ENCODE measurements around the gene CHTF18. TPM values are rescaled to one million over a fixed set of nuclear protein-coding genes. Genes with fewer than 3 reads are reported as not detected.

Gene CHTF18
- polyA plus RNA-seq, 2 donors: 14.8 to 28.9 TPM

DNA sequence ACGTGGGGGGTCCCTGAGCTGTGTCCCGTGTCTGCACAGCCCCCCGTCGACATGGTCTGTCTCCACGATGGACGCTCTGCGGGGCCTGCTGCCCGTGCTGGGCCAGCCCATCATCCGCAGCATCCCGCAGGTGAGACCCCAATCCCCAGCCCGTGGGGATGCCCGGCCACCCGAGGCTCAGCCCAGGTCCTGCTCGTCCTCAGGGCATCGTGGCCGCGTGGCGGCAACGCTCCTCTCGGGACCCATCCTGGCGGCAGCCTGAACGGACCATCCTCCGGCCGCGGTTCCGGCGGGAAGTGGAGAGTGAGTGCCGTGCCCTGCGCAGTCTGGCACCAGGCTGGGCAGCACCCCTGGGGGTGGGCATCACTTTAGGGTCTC is 22.9 kb upstream of the CHTF18 start:
- Histone ChIP-seq H3K4me1 (ENCODE audit: control insufficient read depth in 2 of 2, insufficient read depth in 2 of 2, low read length in 1 of 2) (peaks cover 2 to 6% of the 10 kb centered on the region in 2 donors), H3K27me3 (ENCODE audit: control insufficient read depth in 1 of 2, insufficient read depth in 2 of 2, low read length in 2 of 2) (no peaks in the 10 kb centered on the region), H3K9me3 (ENCODE audit: control insufficient read depth in 2 of 2, insufficient read depth in 1 of 2, low read depth in 1 of 2, low read length in 1 of 2) (no peaks in the 10 kb centered on the region), H3K27ac (ENCODE audit: low read depth in 2 of 2, low read length in 1 of 2) (no peak overlapping the region), H3K4me3 (ENCODE audit: low read depth in 1 of 2, low read length in 2 of 2) (no peak overlapping the region), H3K36me3 (ENCODE audit: control insufficient read depth in 2 of 2, insufficient read depth in 2 of 2, low read length in 1 of 2) (no peaks in the 10 kb centered on the region)
- WGBS, 2 donors: 86 to 93% methylated on average over 28 to 29 of the region's 29 CpGs

DNA sequence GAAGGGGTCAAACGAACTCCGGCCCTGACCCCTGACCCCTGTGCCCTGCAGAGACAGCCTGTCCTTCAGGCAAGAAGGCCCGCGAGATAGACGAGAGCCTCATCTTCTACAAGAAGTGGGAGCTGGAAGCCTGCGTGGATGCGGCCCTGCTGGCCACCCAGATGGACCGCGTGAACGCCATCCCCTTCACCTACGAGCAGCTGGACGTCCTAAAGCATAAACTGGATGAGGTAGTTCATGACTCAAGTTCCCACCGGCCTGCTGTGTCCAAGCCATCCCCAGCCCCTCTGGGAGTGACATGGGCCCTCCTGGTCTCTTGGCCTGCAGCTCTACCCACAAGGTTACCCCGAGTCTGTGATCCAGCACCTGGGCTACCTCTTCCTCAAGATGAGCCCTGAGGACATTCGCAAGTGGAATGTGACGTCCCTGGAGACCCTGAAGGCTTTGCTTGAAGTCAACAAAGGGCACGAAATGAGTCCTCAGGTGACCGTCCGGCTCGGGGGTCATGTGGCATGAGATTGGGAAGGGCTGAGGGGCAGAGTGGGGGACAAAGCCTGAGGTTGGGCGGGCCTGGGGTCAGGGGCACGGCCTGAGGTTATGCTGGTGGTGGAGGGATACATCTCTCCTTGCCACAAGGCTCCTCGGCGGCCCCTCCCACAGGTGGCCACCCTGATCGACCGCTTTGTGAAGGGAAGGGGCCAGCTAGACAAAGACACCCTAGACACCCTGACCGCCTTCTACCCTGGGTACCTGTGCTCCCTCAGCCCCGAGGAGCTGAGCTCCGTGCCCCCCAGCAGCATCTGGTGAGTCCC is 22.2 kb upstream of the CHTF18 start:
- Histone ChIP-seq H3K4me1 (ENCODE audit: control insufficient read depth in 2 of 2, insufficient read depth in 2 of 2, low read length in 1 of 2) (peaks cover 2 to 6% of the 10 kb centered on the region in 2 donors), H3K27me3 (ENCODE audit: control insufficient read depth in 1 of 2, insufficient read depth in 2 of 2, low read length in 2 of 2) (no peaks in the 10 kb centered on the region), H3K4me3 (ENCODE audit: low read depth in 1 of 2, low read length in 2 of 2) (no peak overlapping the region), H3K27ac (ENCODE audit: low read depth in 2 of 2, low read length in 1 of 2) (no peak overlapping the region), H3K36me3 (ENCODE audit: control insufficient read depth in 2 of 2, insufficient read depth in 2 of 2, low read length in 1 of 2) (no peaks in the 10 kb centered on the region), H3K9me3 (ENCODE audit: control insufficient read depth in 2 of 2, insufficient read depth in 1 of 2, low read depth in 1 of 2, low read length in 1 of 2) (no peaks in the 10 kb centered on the region)
- WGBS, 2 donors: 78 to 81% methylated on average over 28 to 29 of the region's 29 CpGs

DNA sequence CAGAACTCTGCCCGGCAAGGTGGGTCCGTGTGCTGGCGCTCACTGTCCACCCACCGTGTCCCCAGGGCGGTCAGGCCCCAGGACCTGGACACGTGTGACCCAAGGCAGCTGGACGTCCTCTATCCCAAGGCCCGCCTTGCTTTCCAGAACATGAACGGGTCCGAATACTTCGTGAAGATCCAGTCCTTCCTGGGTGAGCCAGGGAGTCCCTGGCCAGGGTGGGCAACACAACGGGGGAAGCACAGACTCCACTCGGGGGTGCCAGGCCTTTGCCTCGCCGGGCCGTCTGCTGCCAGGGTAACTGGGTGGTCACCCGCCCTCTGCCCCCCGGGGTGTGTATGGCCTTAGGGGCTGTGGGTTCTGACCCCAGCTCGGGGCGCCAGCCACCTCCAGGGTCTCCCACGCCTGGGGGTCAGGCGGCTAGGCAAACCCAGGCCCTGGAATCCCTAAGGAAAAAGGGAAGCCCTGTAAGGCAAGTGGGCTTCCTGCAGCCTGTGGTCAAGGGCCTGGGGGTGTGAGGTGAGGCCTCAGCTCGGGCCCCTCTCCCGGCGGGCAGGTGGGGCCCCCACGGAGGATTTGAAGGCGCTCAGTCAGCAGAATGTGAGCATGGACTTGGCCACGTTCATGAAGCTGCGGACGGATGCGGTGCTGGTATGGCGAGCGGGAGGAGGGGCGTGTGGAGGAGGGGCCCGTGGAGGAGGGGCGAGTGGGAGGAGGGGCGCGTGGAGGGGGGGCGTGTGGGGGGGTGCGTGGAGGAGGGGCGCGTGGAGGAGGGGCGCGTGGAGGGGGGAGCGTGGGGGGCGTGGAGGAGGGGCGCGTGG is 21.4 kb upstream of the CHTF18 start:
- H3K9me3 ChIP-seq (ENCODE audit: control insufficient read depth in 2 of 2, insufficient read depth in 1 of 2, low read depth in 1 of 2, low read length in 1 of 2): no peaks in the 10 kb centered on the region
- H3K27ac ChIP-seq (ENCODE audit: low read depth in 2 of 2, low read length in 1 of 2): no peak overlapping the region
- no peaks in the 10 kb centered on the region for H3K27me3 ChIP-seq (ENCODE audit: control insufficient read depth in 1 of 2, insufficient read depth in 2 of 2, low read length in 2 of 2)
- H3K4me3 ChIP-seq (ENCODE audit: low read depth in 1 of 2, low read length in 2 of 2): no peak overlapping the region
- H3K4me1 ChIP-seq (ENCODE audit: control insufficient read depth in 2 of 2, insufficient read depth in 2 of 2, low read length in 1 of 2): peaks cover 2 to 5% of the 10 kb centered on the region in 2 donors
- no peaks in the 10 kb centered on the region for H3K36me3 ChIP-seq (ENCODE audit: control insufficient read depth in 2 of 2, insufficient read depth in 2 of 2, low read length in 1 of 2)
- WGBS, 2 donors: 62 to 64% methylated on average over 34 to 38 of the region's 48 CpGs

DNA sequence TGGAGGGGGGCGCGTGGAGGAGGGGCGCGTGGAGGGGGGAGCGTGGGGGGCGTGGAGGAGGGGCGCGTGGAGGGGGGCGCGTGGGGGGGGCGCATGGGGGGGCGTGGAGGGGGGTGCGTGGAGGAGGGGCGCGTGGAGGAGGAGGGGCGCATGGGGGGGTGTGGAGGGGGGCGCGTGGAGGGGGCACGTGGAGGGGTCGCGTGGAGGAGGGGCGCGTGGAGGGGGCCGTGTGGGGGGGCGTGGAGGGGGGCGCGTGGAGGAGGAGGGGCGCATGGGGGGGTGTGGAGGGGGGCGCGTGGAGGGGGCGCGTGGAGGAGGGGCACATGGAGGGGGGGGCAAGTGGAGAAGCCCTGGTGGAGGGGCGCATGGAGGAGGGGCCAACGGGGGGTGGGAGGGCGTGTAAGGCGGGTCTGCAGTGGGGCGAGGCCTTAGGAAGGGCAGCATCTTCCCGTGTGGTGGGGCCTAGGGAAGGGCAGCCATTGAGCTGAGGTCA is 20.6 kb upstream of the CHTF18 start:
- Histone ChIP-seq H3K27ac (ENCODE audit: low read depth in 2 of 2, low read length in 1 of 2) (no peak overlapping the region), H3K4me3 (ENCODE audit: low read depth in 1 of 2, low read length in 2 of 2) (no peak overlapping the region), H3K4me1 (ENCODE audit: control insufficient read depth in 2 of 2, insufficient read depth in 2 of 2, low read length in 1 of 2) (peaks cover 2 to 4% of the 10 kb centered on the region in 2 donors), H3K36me3 (ENCODE audit: control insufficient read depth in 2 of 2, insufficient read depth in 2 of 2, low read length in 1 of 2) (no peaks in the 10 kb centered on the region), H3K27me3 (ENCODE audit: control insufficient read depth in 1 of 2, insufficient read depth in 2 of 2, low read length in 2 of 2) (no peaks in the 10 kb centered on the region), H3K9me3 (ENCODE audit: control insufficient read depth in 2 of 2, insufficient read depth in 1 of 2, low read depth in 1 of 2, low read length in 1 of 2) (no peaks in the 10 kb centered on the region)
- 50 to 56% methylated on average over 9 to 15 of the region's 38 CpGs for WGBS, 2 donors

DNA sequence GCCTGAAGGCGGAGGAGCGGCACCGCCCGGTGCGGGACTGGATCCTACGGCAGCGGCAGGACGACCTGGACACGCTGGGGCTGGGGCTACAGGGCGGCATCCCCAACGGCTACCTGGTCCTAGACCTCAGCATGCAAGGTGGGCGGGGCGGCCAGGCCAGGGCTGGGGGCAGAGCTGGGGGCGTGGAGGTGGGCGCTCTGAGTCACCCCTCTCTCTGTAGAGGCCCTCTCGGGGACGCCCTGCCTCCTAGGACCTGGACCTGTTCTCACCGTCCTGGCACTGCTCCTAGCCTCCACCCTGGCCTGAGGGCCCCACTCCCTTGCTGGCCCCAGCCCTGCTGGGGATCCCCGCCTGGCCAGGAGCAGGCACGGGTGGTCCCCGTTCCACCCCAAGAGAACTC is 20.0 kb upstream of the CHTF18 start:
- WGBS, 2 donors: 38 to 61% methylated on average over 16 to 21 of the region's 21 CpGs
- no peak overlapping the region for H3K27ac ChIP-seq (ENCODE audit: low read depth in 2 of 2, low read length in 1 of 2)
- no peak overlapping the region for H3K4me3 ChIP-seq (ENCODE audit: low read depth in 1 of 2, low read length in 2 of 2)
- no peaks in the 10 kb centered on the region for H3K9me3 ChIP-seq (ENCODE audit: control insufficient read depth in 2 of 2, insufficient read depth in 1 of 2, low read depth in 1 of 2, low read length in 1 of 2)
- H3K27me3 ChIP-seq (ENCODE audit: control insufficient read depth in 1 of 2, insufficient read depth in 2 of 2, low read length in 2 of 2): no peaks in the 10 kb centered on the region
- peaks cover 2 to 4% of the 10 kb centered on the region in 2 donors for H3K4me1 ChIP-seq (ENCODE audit: control insufficient read depth in 2 of 2, insufficient read depth in 2 of 2, low read length in 1 of 2)
- H3K36me3 ChIP-seq (ENCODE audit: control insufficient read depth in 2 of 2, insufficient read depth in 2 of 2, low read length in 1 of 2): no peaks in the 10 kb centered on the region

DNA sequence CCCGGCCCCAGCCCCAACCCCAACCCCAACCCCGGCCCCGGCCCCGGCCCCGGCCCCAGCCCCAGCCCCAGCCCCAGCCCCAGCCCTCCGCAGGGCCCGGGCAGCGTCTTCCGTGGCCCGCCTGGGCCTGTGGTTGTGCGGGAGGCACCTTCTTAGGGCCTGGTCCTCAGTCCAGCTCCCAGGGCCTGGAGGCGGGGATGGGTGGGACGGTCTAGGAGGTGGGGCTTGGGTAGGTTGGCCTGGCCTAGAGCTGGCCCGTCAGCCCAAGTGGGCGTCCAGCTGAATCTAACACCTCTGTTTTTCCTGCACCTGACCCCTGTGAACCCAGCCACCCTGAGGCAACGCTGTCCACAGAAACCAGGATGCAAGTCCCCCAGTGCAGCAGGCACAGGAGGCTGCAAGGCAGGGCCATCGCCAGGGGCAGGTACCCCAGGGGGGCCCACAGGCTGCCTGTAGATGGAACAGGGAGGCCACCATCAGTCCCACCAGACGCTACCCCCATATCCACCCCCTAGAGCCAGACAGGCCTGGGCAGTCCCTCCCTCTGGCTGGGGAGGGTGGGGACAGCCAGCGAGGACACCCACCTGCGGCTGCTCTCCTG is 19.1 kb upstream of the CHTF18 start:
- H3K4me3 ChIP-seq (ENCODE audit: low read depth in 1 of 2, low read length in 2 of 2): no peak overlapping the region
- WGBS, 2 donors: 29 to 61% methylated on average over 19 to 20 of the region's 20 CpGs
- no peak overlapping the region for H3K27ac ChIP-seq (ENCODE audit: low read depth in 2 of 2, low read length in 1 of 2)
- no peaks in the 10 kb centered on the region for H3K9me3 ChIP-seq (ENCODE audit: control insufficient read depth in 2 of 2, insufficient read depth in 1 of 2, low read depth in 1 of 2, low read length in 1 of 2)
- H3K36me3 ChIP-seq (ENCODE audit: control insufficient read depth in 2 of 2, insufficient read depth in 2 of 2, low read length in 1 of 2): no peaks in the 10 kb centered on the region
- H3K4me1 ChIP-seq (ENCODE audit: control insufficient read depth in 2 of 2, insufficient read depth in 2 of 2, low read length in 1 of 2): peaks cover 2 to 4% of the 10 kb centered on the region in 2 donors
- H3K27me3 ChIP-seq (ENCODE audit: control insufficient read depth in 1 of 2, insufficient read depth in 2 of 2, low read length in 2 of 2): no peaks in the 10 kb centered on the region

DNA sequence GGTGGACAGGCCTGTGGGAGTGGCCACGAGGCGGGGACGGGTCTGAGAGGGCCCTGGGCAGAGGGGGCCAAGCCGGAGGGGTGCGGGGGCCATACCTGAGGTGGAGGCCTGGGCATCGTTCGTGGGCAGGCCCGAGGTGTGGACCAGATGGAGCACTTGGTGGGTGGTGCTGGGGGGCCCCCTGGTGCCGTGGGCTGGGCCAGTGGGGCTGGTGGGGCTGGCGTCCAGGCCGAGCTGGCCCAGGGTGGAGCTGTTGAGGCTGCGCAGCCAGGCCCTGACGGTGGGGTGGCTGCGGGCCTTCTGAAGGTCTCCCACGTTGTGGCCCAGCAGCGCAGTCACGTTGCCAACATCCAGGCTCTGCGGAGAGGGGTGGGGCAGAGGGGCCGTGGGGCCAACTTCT is 18.5 kb upstream of the CHTF18 start:
- no peaks in the 10 kb centered on the region for H3K9me3 ChIP-seq (ENCODE audit: control insufficient read depth in 2 of 2, insufficient read depth in 1 of 2, low read depth in 1 of 2, low read length in 1 of 2)
- H3K36me3 ChIP-seq (ENCODE audit: control insufficient read depth in 2 of 2, insufficient read depth in 2 of 2, low read length in 1 of 2): no peaks in the 10 kb centered on the region
- no peak overlapping the region for H3K4me3 ChIP-seq (ENCODE audit: low read depth in 1 of 2, low read length in 2 of 2)
- peaks cover 2 to 4% of the 10 kb centered on the region in 2 donors for H3K4me1 ChIP-seq (ENCODE audit: control insufficient read depth in 2 of 2, insufficient read depth in 2 of 2, low read length in 1 of 2)
- H3K27me3 ChIP-seq (ENCODE audit: control insufficient read depth in 1 of 2, insufficient read depth in 2 of 2, low read length in 2 of 2): no peaks in the 10 kb centered on the region
- no peak overlapping the region for H3K27ac ChIP-seq (ENCODE audit: low read depth in 2 of 2, low read length in 1 of 2)
- 78 to 82% methylated on average over 16 to 19 of the region's 19 CpGs for WGBS, 2 donors

DNA sequence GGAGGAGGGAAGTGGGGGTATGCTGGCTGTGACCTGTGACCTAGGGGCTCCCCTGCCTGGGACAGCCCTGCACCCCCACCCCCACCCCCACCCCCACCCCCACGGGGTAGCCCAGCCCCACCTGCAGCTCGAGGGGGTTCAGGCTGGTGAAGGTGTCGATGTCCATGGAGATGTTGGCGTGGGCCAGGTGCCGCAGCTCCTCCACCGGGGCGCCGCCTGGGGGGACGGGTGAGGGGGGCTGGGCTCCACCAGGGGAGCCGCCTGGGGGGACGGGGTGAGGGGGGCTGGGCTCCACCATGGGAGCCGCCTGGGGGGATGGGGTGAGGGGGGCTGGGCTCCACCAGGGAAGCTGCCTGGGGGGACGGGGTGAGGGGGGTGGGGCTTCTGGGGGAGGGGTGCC is 18.0 kb upstream of the CHTF18 start:
- H3K27me3 ChIP-seq (ENCODE audit: control insufficient read depth in 1 of 2, insufficient read depth in 2 of 2, low read length in 2 of 2): no peaks in the 10 kb centered on the region
- no peak overlapping the region for H3K27ac ChIP-seq (ENCODE audit: low read depth in 2 of 2, low read length in 1 of 2)
- H3K4me3 ChIP-seq (ENCODE audit: low read depth in 1 of 2, low read length in 2 of 2): no peak overlapping the region
- no peaks in the 10 kb centered on the region for H3K36me3 ChIP-seq (ENCODE audit: control insufficient read depth in 2 of 2, insufficient read depth in 2 of 2, low read length in 1 of 2)
- peaks cover 2 to 4% of the 10 kb centered on the region in 2 donors for H3K4me1 ChIP-seq (ENCODE audit: control insufficient read depth in 2 of 2, insufficient read depth in 2 of 2, low read length in 1 of 2)
- 62 to 74% methylated on average over 8 to 13 of the region's 13 CpGs for WGBS, 2 donors
- no peaks in the 10 kb centered on the region for H3K9me3 ChIP-seq (ENCODE audit: control insufficient read depth in 2 of 2, insufficient read depth in 1 of 2, low read depth in 1 of 2, low read length in 1 of 2)

DNA sequence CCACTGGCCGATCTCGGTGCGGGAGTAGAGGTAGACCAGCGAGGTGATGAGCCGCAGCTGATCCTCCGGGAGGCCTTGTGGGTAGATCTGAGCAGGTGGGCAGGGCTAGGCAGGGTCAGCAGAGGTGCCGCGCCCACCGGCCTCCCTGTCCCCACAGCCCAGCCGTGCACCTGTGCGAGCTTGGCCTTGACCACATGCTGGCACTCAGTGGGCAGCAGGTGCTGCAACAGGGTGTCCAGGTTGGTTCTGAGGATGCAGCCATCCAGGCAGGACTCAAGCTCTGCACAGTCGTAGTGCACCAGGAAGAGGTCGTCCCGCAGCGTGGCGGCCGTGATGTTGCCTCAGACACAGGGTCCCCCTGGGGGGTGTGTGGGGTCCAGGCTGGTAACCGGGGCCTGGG is 15.5 kb upstream of the CHTF18 start:
- Histone ChIP-seq H3K27ac (ENCODE audit: low read depth in 2 of 2, low read length in 1 of 2) (no peak overlapping the region), H3K4me1 (ENCODE audit: control insufficient read depth in 2 of 2, insufficient read depth in 2 of 2, low read length in 1 of 2) (peaks cover 0 to 4% of the 10 kb centered on the region in 2 donors), H3K4me3 (ENCODE audit: low read depth in 1 of 2, low read length in 2 of 2) (no peak overlapping the region), H3K36me3 (ENCODE audit: control insufficient read depth in 2 of 2, insufficient read depth in 2 of 2, low read length in 1 of 2) (no peaks in the 10 kb centered on the region), H3K27me3 (ENCODE audit: control insufficient read depth in 1 of 2, insufficient read depth in 2 of 2, low read length in 2 of 2) (no peaks in the 10 kb centered on the region), H3K9me3 (ENCODE audit: control insufficient read depth in 2 of 2, insufficient read depth in 1 of 2, low read depth in 1 of 2, low read length in 1 of 2) (no peaks in the 10 kb centered on the region)
- 86 to 92% methylated on average over 16 to 18 of the region's 18 CpGs for WGBS, 2 donors
